ENCODE measurements around the gene SMARCC1.

The SMARCC1 gene

GRCh38 chr3:47565734-47566550, 215.8 kb downstream of the SMARCC1 start:
- DNase-seq (ENCODE audit: low spot score) (no peak), FAIRE-seq (no peak)

GRCh38 chr3:47556351-47556750, 225.3 kb downstream of the SMARCC1 start:
- FAIRE-seq (no peak), DNase-seq (ENCODE audit: low spot score) (no peak)

DNA sequence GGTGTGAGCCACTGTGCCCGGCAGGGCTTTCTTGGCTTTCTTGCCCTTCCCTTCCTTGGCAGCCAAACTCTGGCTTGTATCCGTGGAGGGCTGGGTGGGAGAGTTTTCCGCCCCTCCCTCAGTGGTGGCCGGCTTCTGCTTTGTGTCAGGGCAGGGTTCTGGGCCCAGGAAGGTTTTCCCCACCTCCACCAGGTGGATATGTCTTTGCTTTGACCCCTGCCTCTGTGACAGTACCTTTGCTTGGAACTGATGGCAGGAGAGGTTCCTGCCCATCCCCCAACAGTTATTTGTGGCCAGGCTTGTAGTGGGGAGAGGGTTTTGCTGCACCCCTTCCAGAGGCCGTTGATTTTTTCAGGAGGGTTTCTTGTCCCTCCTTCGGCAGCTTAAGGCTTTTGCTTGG, 227.4 kb downstream of the SMARCC1 start:
- DNase-seq (ENCODE audit: low spot score) (no peak), FAIRE-seq (no peak)

DNA sequence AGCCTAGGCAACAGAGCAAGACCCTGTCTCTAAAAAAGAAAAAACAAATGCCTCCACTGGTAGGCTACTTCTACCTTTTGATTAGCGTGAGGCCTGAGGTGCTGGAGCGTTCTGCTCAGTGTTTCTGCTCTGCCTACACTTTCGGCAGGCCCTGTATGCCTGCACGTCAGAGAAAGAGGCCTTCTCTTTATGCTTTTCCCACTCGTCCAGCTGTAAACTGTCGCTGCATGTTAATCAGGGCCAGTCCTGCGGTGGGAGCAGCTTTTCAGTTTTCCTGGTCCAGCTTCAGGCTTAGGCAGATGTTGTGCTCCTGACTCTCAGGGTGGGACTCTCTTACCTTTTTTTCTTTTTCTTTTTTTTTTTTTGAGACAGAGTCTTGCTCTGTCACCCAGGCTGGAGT, 228.3 kb downstream of the SMARCC1 start:
- FAIRE-seq (no peak), DNase-seq (ENCODE audit: low spot score) (no peak)

DNA sequence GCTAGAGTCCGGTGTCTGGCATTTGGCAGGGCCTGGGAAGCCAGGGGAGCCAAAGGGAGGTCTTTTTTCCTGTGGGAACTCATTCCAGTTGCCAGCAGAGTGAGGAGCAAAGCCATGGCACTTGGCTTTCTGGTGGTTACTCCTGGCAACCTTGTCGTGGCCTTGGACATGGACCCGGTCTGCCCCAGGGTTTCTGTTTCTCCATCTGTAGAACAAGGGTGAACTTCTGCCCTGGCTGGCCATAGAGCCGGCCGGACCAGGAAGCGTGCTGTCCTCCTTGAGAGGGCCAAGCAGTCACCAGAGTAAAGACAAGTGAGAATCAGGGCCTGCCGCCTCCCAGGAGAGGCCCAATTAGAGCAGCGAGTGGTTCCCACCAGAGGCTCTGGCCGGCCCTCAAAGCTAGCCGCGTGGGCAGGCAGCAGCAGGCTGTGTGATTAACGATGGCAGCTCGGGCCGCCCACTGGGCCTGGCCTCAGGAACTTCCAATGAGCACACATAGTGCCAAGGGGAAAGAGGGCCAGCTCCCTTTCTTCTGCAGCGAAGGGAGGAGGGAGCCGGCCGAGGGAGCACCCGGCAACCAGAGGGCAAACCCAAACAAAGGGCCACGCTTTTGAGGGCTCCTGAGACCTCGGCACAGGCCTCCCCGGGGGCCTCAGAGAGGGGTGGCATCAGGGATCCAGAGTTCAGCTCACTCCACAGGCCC, 239.1 kb downstream of the SMARCC1 start:
- FAIRE-seq: no peak
- DNase-seq (ENCODE audit: low spot score): no peak

DNA sequence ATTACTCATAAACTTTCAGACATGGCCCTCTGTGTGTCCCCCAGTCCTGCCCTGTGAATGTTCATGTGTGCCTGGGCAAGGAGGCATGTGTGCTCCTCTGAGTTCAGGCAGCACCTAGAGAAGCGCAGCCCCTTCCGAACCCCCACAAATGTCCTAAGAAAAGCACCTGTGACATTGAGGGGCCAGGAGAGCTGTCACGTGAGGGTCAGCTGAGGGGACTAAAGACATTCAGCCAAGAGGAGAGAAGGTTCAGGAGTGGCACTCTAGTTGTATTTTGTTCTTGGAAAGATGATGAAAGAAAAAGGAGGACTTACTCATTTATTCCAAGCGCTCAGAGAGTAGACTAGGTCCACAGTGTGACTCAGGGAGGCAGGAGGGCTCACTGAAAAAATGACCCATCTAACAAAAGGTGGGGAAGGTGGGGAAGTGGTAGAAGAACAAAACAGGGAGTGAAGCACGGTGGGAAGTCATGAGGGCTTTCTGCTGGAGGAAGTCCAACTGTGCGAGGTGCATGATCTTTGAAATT, 240.0 kb downstream of the SMARCC1 start:
- FAIRE-seq (no peak), DNase-seq (ENCODE audit: low spot score) (no peak)

GRCh38 chr3:47540281-47540680, 241.4 kb downstream of the SMARCC1 start:
- DNase-seq (ENCODE audit: low spot score) (no peak), FAIRE-seq (no peak)

DNA sequence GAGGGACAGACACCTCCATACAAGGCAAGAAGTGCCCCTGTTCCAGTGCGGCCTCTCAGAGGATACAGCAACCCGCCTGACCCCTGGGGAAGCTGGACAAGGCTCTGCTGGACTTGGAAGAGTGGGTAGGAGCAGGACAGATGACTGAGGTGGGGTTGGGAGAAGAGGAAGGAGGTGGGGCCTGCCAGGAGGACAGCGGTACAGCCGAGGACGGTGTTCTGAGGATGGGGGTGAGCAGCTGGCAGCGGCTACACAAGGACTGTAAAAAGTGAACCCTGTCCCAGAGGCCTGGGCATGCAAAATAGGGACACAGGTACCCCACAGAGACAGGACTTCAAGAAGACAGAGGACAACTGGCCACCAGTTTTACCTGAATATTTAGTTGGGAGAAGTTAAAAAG, 244.7 kb downstream of the SMARCC1 start:
- FAIRE-seq: no peak
- DNase-seq (ENCODE audit: low spot score): no peak

DNA sequence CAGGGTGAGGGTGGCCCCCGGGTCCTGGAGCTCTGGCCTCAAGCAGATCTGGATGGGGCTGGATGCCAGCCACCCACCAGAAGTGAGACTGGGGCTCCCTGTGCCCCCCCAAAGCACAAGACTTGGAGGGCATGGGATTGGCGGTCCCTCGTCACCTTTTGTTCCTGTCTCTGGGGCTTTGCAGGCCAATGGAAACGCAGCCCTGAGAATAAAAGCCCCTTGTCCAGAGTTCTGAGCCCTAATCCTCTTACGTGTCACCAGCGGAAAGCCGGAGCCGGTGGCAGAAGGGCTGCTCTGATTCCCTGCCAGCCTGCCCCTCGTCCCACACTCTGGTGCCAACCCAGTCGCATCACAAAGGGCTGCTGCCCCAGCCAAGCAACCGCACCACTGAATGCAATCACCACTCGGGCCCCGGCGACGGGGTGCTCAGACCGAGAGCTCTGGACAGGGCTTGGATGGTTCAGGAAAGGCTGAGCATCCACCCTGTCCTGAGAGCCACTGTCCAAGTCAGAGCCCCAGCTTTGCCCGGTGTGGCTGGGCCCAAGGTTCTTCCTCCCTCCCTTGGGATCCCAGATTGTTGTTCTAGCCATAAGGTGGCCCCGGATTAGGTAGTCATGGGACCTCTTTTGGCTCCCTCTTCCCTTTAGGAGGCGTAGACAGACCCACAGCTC, 245.3 kb downstream of the SMARCC1 start:
- DNase-seq (ENCODE audit: low spot score) (no peak), FAIRE-seq (no peak)

Data from urothelium cell line (cell line).